H1 (cell line): ENCODE results near the gene HIPK1. TPM values are rescaled to one million over a fixed set of nuclear protein-coding genes. Genes with fewer than 3 reads are reported as not detected.

Experiments used
- CBX5 ChIP-seq: fragments of 300-800, 300-1000 bp; sonication (generic); IDR thresholded peaks from 2 replicates; pipeline ENCODE4 v1.7.1; 2016; ENCODE audit warnings: antibody characterized with exemption, low read length, low read depth
- JUND ChIP-seq: IDR thresholded peaks from 2 replicates; pipeline ENCODE4 v1.6.1; 2011; ENCODE audit warnings: mild to moderate bottlenecking, improper control_type of control experiment, low read length
- POU5F1 ChIP-seq: IDR thresholded peaks from 2 replicates; pipeline ENCODE4 v1.6.1; 2011; ENCODE audit warnings: low read depth, mild to moderate bottlenecking, low read length, moderate library complexity
- SAP30 ChIP-seq: fragments of 300-600 bp; sonication (generic); IDR thresholded peaks from 2 replicates; pipeline ENCODE4 v1.7.1; 2012; ENCODE audit warnings: low read length, moderate library complexity, mild to moderate bottlenecking, inconsistent platforms; ENCODE audit not compliant: insufficient read depth, insufficient replicate concordance
- SP1 ChIP-seq: IDR thresholded peaks from 2 replicates; pipeline ENCODE4 v1.6.1; 2011; ENCODE audit warnings: low read depth, low read length
- SP2 ChIP-seq: IDR thresholded peaks from 2 replicates; pipeline ENCODE4 v1.6.1; 2012; ENCODE audit warnings: mild to moderate bottlenecking, low read length, inconsistent platforms
- polyA plus RNA-seq, 7 experiments: library from polyadenylated mRNA; depleted of rRNA in 3 of 7; stranded (reverse) in 5 of 7; unstranded in 2 of 7; fragments of >200 nt in 5 of 7; fragments of 200-250 nt in 2 of 7; gene quantifications; 1 replicate in 5 of 7; 2 replicates in 1 of 7; 4 replicates in 1 of 7; pipeline versions ENCODE4 v1.2.1 to v1.2.3, GENCODE V29; 2011 to 2013; ENCODE audit warnings: missing spikeins in 2 of 7, mixed read lengths in 2 of 7
- total RNA-seq: library from RNA; stranded (reverse); fragmentation: NEBNext Ultra II Directional; extraction: Animal tissue kit (Norgen Biotek cat#: 25700); gene quantifications from 2 replicates; pipeline ENCODE4 v1.2.1, GENCODE V29; 2021

Gene HIPK1
- total and polyA plus RNA-seq, 2 of the 8 experiments (the other 6 are each of a cell fraction or from before 2014, with no cell fraction given): 46.2 to 64.3 TPM

DNA sequence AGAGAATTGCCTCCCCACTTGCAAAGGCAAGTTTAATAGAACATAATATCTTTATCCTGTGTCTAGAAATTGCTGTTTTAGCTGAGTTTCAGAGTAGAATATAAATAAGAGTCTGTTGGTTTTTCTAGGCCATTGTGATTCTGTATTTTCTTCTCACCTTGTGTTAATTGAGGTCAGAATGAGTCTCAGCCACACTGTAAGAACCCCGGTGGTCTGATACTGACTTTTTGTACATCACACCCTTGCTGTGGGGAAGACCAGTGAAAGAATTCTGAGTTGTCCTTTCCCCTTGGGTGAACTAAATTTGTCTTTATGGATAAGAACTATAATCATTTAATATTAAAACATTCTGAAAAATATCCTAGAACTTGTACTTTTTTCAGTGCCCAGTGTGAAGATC lies 6.8 kb downstream of the HIPK1 start (continued):
- TF ChIP-seq SAP30 (no peak), SP2 (no peak), SP1 (no peak), CBX5 (no peak), JUND (no peak), POU5F1 (no peak)
- TF ChIP-seq, all 59 proteins: peak for 0
